Endothelial cell of umbilical vein (primary cell): ENCODE results near the gene PYY. TPM values are rescaled to one million over a fixed set of nuclear protein-coding genes. Genes with fewer than 3 reads are reported as not detected.

Source experiments
- BruUV-seq: library from RNA; stranded (reverse); fragments of 400-500 nt; replicated peaks from 2 replicates; lab custom pipeline; 2021; lab: Mats Ljungman, UMichigan
- CTCF ChIA-PET: fragments of 300-600, 350-600 bp; sonication (Branson Sonifier 250); formaldehyde crosslinking; loops from one replicate; lab custom pipeline; 2021; ENCODE audit warnings: antibody characterized with exemption, inconsistent platforms; lab: Charles Lee
- POLR2A ChIA-PET: fragments of 300-600, 350-600 bp; sonication (Branson Sonifier 250); formaldehyde crosslinking; loops from one replicate; lab custom pipeline; 2021; ENCODE audit warnings: antibody characterized with exemption, inconsistent platforms; lab: Charles Lee
- DNase-seq: peaks from one replicate; pipeline ENCODE4 v3.0.0-alpha.2; 2011; ENCODE audit warnings: low read depth, low spot score
- FAIRE-seq: peaks from 2 replicates; lab custom pipeline; 2011; peaks lifted over from hg19 to GRCh38; lab: Jason Lieb, UNC
- H2AFZ ChIP-seq: 2 replicates; pipeline ENCODE4 v1.6.0; 2012; ENCODE audit warnings: low read depth, low read length, control low read depth, inconsistent platforms
- H3K27ac ChIP-seq: 2 replicates; pipeline ENCODE4 v1.5.1; 2011; ENCODE audit warnings: low read depth, mild to moderate bottlenecking, control low read depth, low read length, moderate library complexity; ENCODE audit not compliant: insufficient read depth
- H3K27me3 ChIP-seq, 2 experiments: 2 replicates each; pipeline versions ENCODE4 v1.6.0 to v1.6.1; 2011; ENCODE audit warnings: low read length in 2 of 2, mixed read lengths in 1 of 2; ENCODE audit not compliant: control insufficient read depth in 2 of 2, insufficient read depth in 2 of 2
- H3K36me3 ChIP-seq, 2 experiments: 2 replicates in 1 of 2; 3 replicates in 1 of 2; pipeline ENCODE4 v1.5.1; 2011; ENCODE audit warnings: low read length in 2 of 2, mild to moderate bottlenecking in 1 of 2, moderate library complexity in 1 of 2; ENCODE audit not compliant: control insufficient read depth in 2 of 2, insufficient read depth in 2 of 2; ENCODE audit errors: extremely low read depth in 1 of 2
- H3K4me1 ChIP-seq: 3 replicates; pipeline ENCODE4 v1.5.1; 2011; ENCODE audit warnings: mild to moderate bottlenecking, low read length; ENCODE audit not compliant: control insufficient read depth, insufficient read depth; ENCODE audit errors: extremely low read depth
- H3K4me2 ChIP-seq: 2 replicates; pipeline ENCODE4 v1.6.1; 2011; ENCODE audit warnings: low read length, control low read depth, mixed read lengths; ENCODE audit not compliant: insufficient read depth
- H3K4me3 ChIP-seq, 3 experiments: fragments of 200-600 bp in 1 of 3; sonication (generic), shearing (Covaris generic) in 1 of 3; replicated peaks in 1 of 3; 2 replicates each; pipeline ENCODE4 v1.5.1; 2011 to 2016; ENCODE audit warnings: control low read depth in 3 of 3, low read length in 3 of 3, mild to moderate bottlenecking in 2 of 3, inconsistent platforms in 1 of 3, low read depth in 1 of 3, moderate library complexity in 1 of 3; ENCODE audit not compliant: insufficient read depth in 1 of 3
- H3K79me2 ChIP-seq: 2 replicates; pipeline ENCODE4 v1.6.0; 2012; ENCODE audit warnings: low read length, inconsistent platforms; ENCODE audit not compliant: control insufficient read depth, insufficient read depth
- H3K9ac ChIP-seq: replicated peaks from 2 replicates; pipeline ENCODE3; 2011; ENCODE audit warnings: low read length, control low read depth; ENCODE audit not compliant: insufficient read depth; ENCODE audit errors: extremely low read depth
- H3K9me1 ChIP-seq: replicated peaks from 3 replicates; pipeline ENCODE4 v1.6.0; 2011; ENCODE audit warnings: mild to moderate bottlenecking, low read length; ENCODE audit not compliant: control insufficient read depth, insufficient read depth; ENCODE audit errors: extremely low read depth
- H3K9me3 ChIP-seq: replicated peaks from 2 replicates; pipeline ENCODE4 v1.5.1; 2012; ENCODE audit warnings: low read length, inconsistent platforms; ENCODE audit not compliant: control insufficient read depth, insufficient read depth
- H4K20me1 ChIP-seq: replicated peaks from 2 replicates; pipeline ENCODE3; 2011; ENCODE audit warnings: mild to moderate bottlenecking, low read length; ENCODE audit not compliant: control insufficient read depth, insufficient read depth; ENCODE audit errors: extremely low read depth
- GATA2 ChIP-seq: IDR thresholded peaks from 2 replicates; pipeline ENCODE4 v1.7.0; 2011; ENCODE audit warnings: low read depth, mild to moderate bottlenecking, moderate library complexity, mixed read lengths, low read length; ENCODE audit not compliant: insufficient read length, insufficient read depth
- POLR2A ChIP-seq: IDR thresholded peaks from 2 replicates; pipeline ENCODE4 v1.6.1; 2012; ENCODE audit warnings: low read depth, mild to moderate bottlenecking, control low read depth, low read length
- dilution Hi-C: fragments of 300-500 bp; cut with MboI; formaldehyde crosslinking; loops from one replicate; pipeline ENCODE4 v1.15.0; 2019; ENCODE audit warnings: low sequenced_read_pairs; ENCODE audit not compliant: extremely low pct_ligation_motif_present
- intact Hi-C: fragments of 100-400 bp; cut with micrococcal nuclease; formaldehyde crosslinking; loops from one replicate; pipeline ENCODE4 v1.10.0; 2022
- polyA plus RNA-seq, 4 experiments: library from polyadenylated mRNA; depleted of rRNA in 3 of 4; stranded (reverse) in 3 of 4; unstranded in 1 of 4; fragments of >200 nt; gene quantifications; 2 replicates each; pipeline versions ENCODE4 v1.2.1 to v1.2.3, GENCODE V29; 2011 to 2012; ENCODE audit warnings: missing spikeins in 1 of 4
- total RNA-seq: library from RNA; stranded (reverse); gene quantifications from 2 replicates; pipeline ENCODE4 v1.2.3, GENCODE V29; 2021

The PYY gene
- total and polyA plus RNA-seq, 2 donors (not counting 3 experiments of a cell fraction or from before 2014, with no cell fraction given): not detected

- intact Hi-C loops (no loop called here), dilution Hi-C loops (no loop called here)
- peaks cover 40 to 44% of the 10 kb centered on the region in 2 experiments for H3K27me3 ChIP-seq
- H3K9me3 ChIP-seq: no peaks in the 10 kb centered on the region
- H2AFZ ChIP-seq: no peak overlapping the region
- H3K79me2 ChIP-seq: no peaks in the 10 kb centered on the region
- peaks cover 2% of the 10 kb centered on the region for H3K4me1 ChIP-seq
- no TSS peak for BruUV-seq
- H3K4me3 ChIP-seq: no peak overlapping the region
- TF ChIP-seq GATA2 (no peak), POLR2A (no peak)
- FAIRE-seq (no peak), DNase-seq (no peak)
- H3K9ac ChIP-seq: no peak overlapping the region
- no peaks in the 10 kb centered on the region for H3K36me3 ChIP-seq
- ChIA-PET POLR2A (no interaction called here), CTCF (interaction anchor here (1.2 to 2.6 kb wide), 4 partner anchors 8 to 89 kb away, joined by 3 to 7 read pairs (median 5); no protein-coding TSS in a partner anchor)
- no peak overlapping the region for H3K27ac ChIP-seq
- H3K9me1 ChIP-seq: no peaks in the 10 kb centered on the region
- H3K4me2 ChIP-seq: no peak overlapping the region
- no peaks in the 10 kb centered on the region for H4K20me1 ChIP-seq
Observed at GRCh38 chr17:43951750-43952149, 2.0 kb downstream of the PYY start.

- H3K4me1 ChIP-seq: peaks cover 2% of the 10 kb centered on the region
- peaks cover 40 to 44% of the 10 kb centered on the region in 2 experiments for H3K27me3 ChIP-seq
- ChIA-PET POLR2A (no interaction called here), CTCF (interaction anchor here (0.9 to 2.6 kb wide), 5 partner anchors 41 to 217 kb away, joined by 3 to 7 read pairs (median 3); no protein-coding TSS in a partner anchor)
- H3K4me3 ChIP-seq: no peak overlapping the region
- intact Hi-C loops (no loop called here), dilution Hi-C loops (no loop called here)
- no TSS peak for BruUV-seq
- H3K9ac ChIP-seq: no peak overlapping the region
- no peak overlapping the region for H2AFZ ChIP-seq
- no peaks in the 10 kb centered on the region for H3K79me2 ChIP-seq
- H3K9me1 ChIP-seq: no peaks in the 10 kb centered on the region
- no peak overlapping the region for H3K4me2 ChIP-seq
- DNase-seq: no peak
- H4K20me1 ChIP-seq: no peaks in the 10 kb centered on the region
- TF ChIP-seq POLR2A: no peak
- H3K27ac ChIP-seq: no peak overlapping the region
- H3K36me3 ChIP-seq: no peaks in the 10 kb centered on the region
- no peaks in the 10 kb centered on the region for H3K9me3 ChIP-seq
- no peak for FAIRE-seq
Observed at GRCh38 chr17:43950554-43950953, 3.2 kb downstream of the PYY start.
